GM18867 (cell line): ENCODE measurements around the gene BMI1.
"Not testable (repeated sequence)": the region's sequence is repeated elsewhere in the genome, so short reads cannot be mapped to it uniquely, and the experiment has no call there.

Source experiments
- ATAC-seq: cut with Tn5 transposase; IDR thresholded peaks from one replicate; pipeline ENCODE4 v1.9.1; 2021; ENCODE audit warnings: mild to moderate bottlenecking, moderate library complexity; ENCODE audit not compliant: unreplicated experiment

Gene BMI1

GRCh38 chr10:22338931-22339330, 18.0 kb downstream of the BMI1 start:
- no peak for ATAC-seq

- no peak for ATAC-seq
Measured at GRCh38 chr10:22339761-22340328, 18.9 kb downstream of the BMI1 start.

- peak; percentile 51 for ATAC-seq
Measured at GRCh38 chr10:22340329-22341189, 19.7 kb downstream of the BMI1 start.

- ATAC-seq, result peak; percentile 29
Measured at GRCh38 chr10:22341190-22341925, 20.5 kb downstream of the BMI1 start.

- ATAC-seq, result no peak
Measured at GRCh38 chr10:22341926-22342196, 21.0 kb downstream of the BMI1 start.

GRCh38 chr10:22342421-22342820, 21.5 kb downstream of the BMI1 start:
- ATAC-seq, result no peak

- ATAC-seq, result no peak
Measured at GRCh38 chr10:22343731-22344130, 22.8 kb downstream of the BMI1 start.

GRCh38 chr10:22344249-22344648, 23.4 kb downstream of the BMI1 start:
- no peak for ATAC-seq

GRCh38 chr10:22344781-22345300, 23.9 kb downstream of the BMI1 start:
- no peak for ATAC-seq

GRCh38 chr10:22345301-22346095, 24.6 kb downstream of the BMI1 start, which contains the start of gene SPAG6:
Gene SPAG6 (plus strand): TSS chr10:22345496. CDS start chr10:22345612, 116 bp downstream.
- no peak for ATAC-seq

- no peak for ATAC-seq
Measured at GRCh38 chr10:22346096-22346661, 25.3 kb downstream of the BMI1 start.

GRCh38 chr10:22349755-22350154, 28.9 kb downstream of the BMI1 start:
- no peak for ATAC-seq

GRCh38 chr10:22351131-22351703, 30.3 kb downstream of the BMI1 start:
- no peak for ATAC-seq

GRCh38 chr10:22356324-22356873, 35.5 kb downstream of the BMI1 start:
- no peak for ATAC-seq

GRCh38 chr10:22357770-22358169, 36.9 kb downstream of the BMI1 start:
- ATAC-seq, result not testable (repeated sequence)

- no peak for ATAC-seq
Measured at GRCh38 chr10:22363305-22363704, 42.4 kb downstream of the BMI1 start.

- ATAC-seq, result no peak
Measured at GRCh38 chr10:22364407-22365140, 43.7 kb downstream of the BMI1 start.

- peak; percentile 62 for ATAC-seq
Measured at GRCh38 chr10:22365233-22365632, 44.3 kb downstream of the BMI1 start.
